Stimulated activated CD4-positive, alpha-beta T cell treated with anti-CD3 and anti-CD28 coated beads, Interleukin-4, amount 100 ng/mL, for 1 hour (primary cell): ENCODE results near the gene ST3GAL2.
A peak's percentile ranks its signal among the peaks of the same experiment; 100 is the strongest.

Experiments used
- DNase-seq: peaks from one replicate; pipeline ENCODE4 v3.0.0-alpha.2; 2020

The ST3GAL2 gene

GRCh38 chr16:70438969-70439862 is at the start of gene ST3GAL2:
Gene ST3GAL2 (minus strand): TSS chr16:70439100. CDS start chr16:70398530, 40,570 bp downstream.
- DNase-seq = peak; percentile 93

GRCh38 chr16:70484867-70485266 is 46.0 kb upstream of the ST3GAL2 start:
- no peak for DNase-seq

- no peak for DNase-seq
Observed at GRCh38 chr16:70483426-70483825, 44.5 kb upstream of the ST3GAL2 start.

GRCh38 chr16:70482624-70483023 is 43.7 kb upstream of the ST3GAL2 start:
- no peak for DNase-seq

GRCh38 chr16:70481929-70482536 is 43.1 kb upstream of the ST3GAL2 start:
- no peak for DNase-seq

- no peak for DNase-seq
Observed at GRCh38 chr16:70480127-70481105, 41.5 kb upstream of the ST3GAL2 start.

GRCh38 chr16:70478912-70479341 is 40.0 kb upstream of the ST3GAL2 start:
- no peak for DNase-seq

GRCh38 chr16:70478169-70478568 is 39.3 kb upstream of the ST3GAL2 start:
- DNase-seq = no peak

- peak; percentile 15 for DNase-seq
Observed at GRCh38 chr16:70476272-70477020, 37.5 kb upstream of the ST3GAL2 start.

- no peak for DNase-seq
Observed at GRCh38 chr16:70475054-70475871, 36.4 kb upstream of the ST3GAL2 start.

- DNase-seq = no peak
Observed at GRCh38 chr16:70474320-70475053, 35.6 kb upstream of the ST3GAL2 start.

GRCh38 chr16:70473446-70474319 is 34.8 kb upstream of the ST3GAL2 start:
- DNase-seq = no peak

- DNase-seq = no peak
Observed at GRCh38 chr16:70472786-70473433, 34.0 kb upstream of the ST3GAL2 start.

- no peak for DNase-seq
Observed at GRCh38 chr16:70470927-70471341, 32.0 kb upstream of the ST3GAL2 start.

GRCh38 chr16:70470141-70470926 is 31.4 kb upstream of the ST3GAL2 start:
- DNase-seq = no peak

- no peak for DNase-seq
Observed at GRCh38 chr16:70468776-70469525, 30.1 kb upstream of the ST3GAL2 start.

GRCh38 chr16:70467608-70468007 is 28.7 kb upstream of the ST3GAL2 start:
- DNase-seq = no peak
